HepG2 (cell line): Measurements from ENCODE around the gene ZNF624. TPM values are rescaled to one million over a fixed set of nuclear protein-coding genes. Genes with fewer than 3 reads are reported as not detected.
A peak's percentile ranks its signal among the peaks of the same experiment; 100 is the strongest.

Experiments used
- AGO1 ChIP-seq: fragments of 200-400 bp; formaldehyde crosslinking; IDR thresholded peaks from 2 replicates; pipeline ENCODE4 v1.6.1; 2017; ENCODE audit warnings: mild to moderate bottlenecking, low read depth, low read length, moderate library complexity; ENCODE audit not compliant: poor library complexity, severe bottlenecking
- AKAP8 ChIP-seq: sonication (generic); formaldehyde crosslinking; IDR thresholded peaks from 2 replicates; pipeline ENCODE4 v1.5.1; 2020; ENCODE audit warnings: mild to moderate bottlenecking, missing genetic modification reagents
- ATM ChIP-seq: fragments of 450-650 bp; IDR thresholded peaks from 2 replicates; pipeline ENCODE4 v1.7.1; 2017; ENCODE audit warnings: mild to moderate bottlenecking, borderline replicate concordance
- EHMT2 ChIP-seq: fragments of 200-600 bp; sonication (generic); IDR thresholded peaks from 2 replicates; pipeline ENCODE4 v1.7.0; 2017; ENCODE audit warnings: antibody characterized with exemption, low read depth, low read length, borderline replicate concordance
- FOXA3 ChIP-seq: IDR thresholded peaks from 2 replicates; pipeline ENCODE4 v1.6.1; 2016; ENCODE audit warnings: missing genetic modification reagents, missing compliant biosample characterization
- LBX2 ChIP-seq: sonication (generic); formaldehyde crosslinking; IDR thresholded peaks from 2 replicates; pipeline ENCODE4 v1.5.0; 2020; ENCODE audit warnings: missing genetic modification reagents, mild to moderate bottlenecking, borderline replicate concordance
- PAX8 ChIP-seq: sonication (generic); formaldehyde crosslinking; IDR thresholded peaks from 2 replicates; pipeline ENCODE4 v1.8.0; 2022; ENCODE audit warnings: mild to moderate bottlenecking, missing genetic modification reagents, borderline replicate concordance
- PBX3 ChIP-seq: sonication (generic); formaldehyde crosslinking; IDR thresholded peaks from 2 replicates; pipeline ENCODE4 v1.8.1; 2023; ENCODE audit warnings: missing genetic modification reagents, inconsistent platforms, borderline replicate concordance
- PRDM4 ChIP-seq: sonication (generic); formaldehyde crosslinking; IDR thresholded peaks from 2 replicates; pipeline ENCODE4 v1.9.0; 2021; ENCODE audit warnings: missing genetic modification reagents, borderline replicate concordance
- RFXAP ChIP-seq: sonication (generic); formaldehyde crosslinking; IDR thresholded peaks from 2 replicates; pipeline ENCODE4 v1.4.0; 2020; ENCODE audit warnings: missing genetic modification reagents, borderline replicate concordance
- ZNF33B ChIP-seq: sonication (generic); formaldehyde crosslinking; IDR thresholded peaks from 2 replicates; pipeline ENCODE4 v1.5.1; 2020; ENCODE audit warnings: mild to moderate bottlenecking, missing genetic modification reagents
- ZNF350 ChIP-seq: sonication (generic); formaldehyde crosslinking; IDR thresholded peaks from 2 replicates; pipeline ENCODE4 v1.4.0; 2020; ENCODE audit warnings: mild to moderate bottlenecking, low read depth, missing genetic modification reagents, borderline replicate concordance
- ZNF414 ChIP-seq: sonication (generic); formaldehyde crosslinking; IDR thresholded peaks from 2 replicates; pipeline ENCODE4 v1.5.0; 2020; ENCODE audit warnings: missing genetic modification reagents
- ZNF441 ChIP-seq: sonication (generic); formaldehyde crosslinking; IDR thresholded peaks from 2 replicates; pipeline ENCODE4 v1.7.0; 2021; ENCODE audit warnings: missing genetic modification reagents, borderline replicate concordance
- ZNF564 ChIP-seq: sonication (generic); formaldehyde crosslinking; IDR thresholded peaks from 2 replicates; pipeline ENCODE4 v1.8.1; 2023; ENCODE audit warnings: mild to moderate bottlenecking, missing genetic modification reagents
- ZNF614 ChIP-seq: IDR thresholded peaks from 2 replicates; pipeline ENCODE4 v1.6.1; 2018; ENCODE audit warnings: missing biosample characterization, missing genetic modification reagents, inconsistent platforms, borderline replicate concordance
- ZNF790 ChIP-seq: sonication (generic); formaldehyde crosslinking; IDR thresholded peaks from 2 replicates; pipeline ENCODE4 v1.8.0; 2022; ENCODE audit warnings: missing genetic modification reagents, mild to moderate bottlenecking, borderline replicate concordance
- ZXDC ChIP-seq: sonication (generic); formaldehyde crosslinking; IDR thresholded peaks from 2 replicates; pipeline ENCODE4 v1.5.0; 2020; ENCODE audit warnings: mild to moderate bottlenecking, missing genetic modification reagents
- polyA plus RNA-seq, 8 experiments: library from polyadenylated mRNA; depleted of rRNA in 3 of 8; stranded (reverse) in 7 of 8; unstranded in 1 of 8; fragments of >200 nt; fragmentation: Illumina TruSeq in 4 of 8; extraction: Trizol in 4 of 8; gene quantifications; 2 replicates each; pipeline versions ENCODE4 v1.2.1 to v1.2.3, GENCODE V29; 2011 to 2016; ENCODE audit warnings: low read depth in 4 of 8, missing spikeins in 1 of 8, mixed read lengths in 1 of 8; ENCODE audit not compliant: insufficient read depth in 1 of 8
- total RNA-seq, 5 experiments: library from RNA; depleted of rRNA; stranded (reverse); fragments of >200 nt; fragmentation: Illumina TruSeq; extraction: Trizol; gene quantifications; 2 replicates each; pipeline ENCODE4 v1.2.3, GENCODE V29; 2016; ENCODE audit warnings: low read depth in 1 of 5

The ZNF624 gene
- total and polyA plus RNA-seq, 2 of the 13 experiments (the other 11 are each of a cell fraction or from before 2014, with no cell fraction given), result 0.75 to 3.5 TPM

- TF ChIP-seq ZNF790 (CRISPR knock-in tag), result peak; percentile 58; the same call in 1 of the 2 replicates
- peak; percentile 57 for TF ChIP-seq ZNF350 (CRISPR knock-in tag)
- peak; percentile 80; the same call in 1 of the 2 replicates for TF ChIP-seq ZNF564 (CRISPR knock-in tag)
- TF ChIP-seq PAX8 (CRISPR knock-in tag), result no peak
- no peak for TF ChIP-seq EHMT2
- peak; percentile 16; the same call in 1 of the 2 replicates for TF ChIP-seq FOXA3 (CRISPR knock-in tag)
- TF ChIP-seq ZXDC (CRISPR knock-in tag), result no peak
- peak; percentile 64; the same call in 1 of the 2 replicates for TF ChIP-seq ZNF33B (CRISPR knock-in tag)
- TF ChIP-seq PBX3, result no peak
- no peak for TF ChIP-seq ZNF614 (CRISPR knock-in tag)
- no peak for TF ChIP-seq PRDM4
- no peak for TF ChIP-seq AKAP8
- TF ChIP-seq ZNF441, result peak; percentile 84
- TF ChIP-seq AGO1, result no peak
- TF ChIP-seq RFXAP (CRISPR knock-in tag), result no peak
- peak; percentile 25; the same call in 1 of the 2 replicates for TF ChIP-seq LBX2 (CRISPR knock-in tag)
- no peak for TF ChIP-seq ATM
- 0 out of 2 replicates have a peak, but pooled peaks have one; percentile 69 for TF ChIP-seq ZNF414 (CRISPR knock-in tag)
Measured at GRCh38 chr17:16589097-16589969, 64.3 kb downstream of the ZNF624 start (continued).
